ENCODE results near the gene UGT1A5.

DNA sequence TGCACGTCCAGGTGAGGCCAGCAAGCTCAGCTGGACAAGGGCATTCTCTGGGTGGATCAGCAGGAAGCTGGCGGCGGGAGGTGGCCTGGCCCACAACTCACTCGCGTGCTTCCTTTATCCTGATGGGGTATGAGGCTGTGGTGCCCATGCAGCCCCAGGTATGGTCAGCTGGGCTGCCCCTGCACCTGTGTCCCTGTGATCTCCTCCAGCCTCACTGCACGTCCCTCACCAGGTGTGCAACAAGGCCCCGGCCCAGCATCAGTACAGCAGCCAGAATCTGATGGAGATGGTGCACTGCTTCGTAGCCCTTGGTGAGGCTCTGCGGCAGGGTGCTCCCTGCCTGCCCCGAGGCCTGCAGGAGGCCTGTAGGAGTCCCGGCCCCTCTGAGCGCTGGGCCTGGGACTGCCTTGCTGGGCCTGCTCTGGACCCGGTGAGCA, 83.0 kb downstream of the UGT1A5 start:
- TF ChIP-seq JUND (IDR thresholded peaks at IDR 0.05; ENCODE audit: low read length), result no peak
- no peak for TF ChIP-seq CEBPB (IDR thresholded peaks at IDR 0.05; ENCODE audit: low read depth, low read length)
- TF ChIP-seq YY1 (IDR thresholded peaks at IDR 0.05; ENCODE audit: low read depth, low read length), result no peak
- TF ChIP-seq POLR2A (IDR thresholded peaks at IDR 0.05; ENCODE audit: control extremely low read depth in 1 of 2, low read depth in 2 of 2, low read length in 2 of 2), result no peak
- TF ChIP-seq, protein P1, sequence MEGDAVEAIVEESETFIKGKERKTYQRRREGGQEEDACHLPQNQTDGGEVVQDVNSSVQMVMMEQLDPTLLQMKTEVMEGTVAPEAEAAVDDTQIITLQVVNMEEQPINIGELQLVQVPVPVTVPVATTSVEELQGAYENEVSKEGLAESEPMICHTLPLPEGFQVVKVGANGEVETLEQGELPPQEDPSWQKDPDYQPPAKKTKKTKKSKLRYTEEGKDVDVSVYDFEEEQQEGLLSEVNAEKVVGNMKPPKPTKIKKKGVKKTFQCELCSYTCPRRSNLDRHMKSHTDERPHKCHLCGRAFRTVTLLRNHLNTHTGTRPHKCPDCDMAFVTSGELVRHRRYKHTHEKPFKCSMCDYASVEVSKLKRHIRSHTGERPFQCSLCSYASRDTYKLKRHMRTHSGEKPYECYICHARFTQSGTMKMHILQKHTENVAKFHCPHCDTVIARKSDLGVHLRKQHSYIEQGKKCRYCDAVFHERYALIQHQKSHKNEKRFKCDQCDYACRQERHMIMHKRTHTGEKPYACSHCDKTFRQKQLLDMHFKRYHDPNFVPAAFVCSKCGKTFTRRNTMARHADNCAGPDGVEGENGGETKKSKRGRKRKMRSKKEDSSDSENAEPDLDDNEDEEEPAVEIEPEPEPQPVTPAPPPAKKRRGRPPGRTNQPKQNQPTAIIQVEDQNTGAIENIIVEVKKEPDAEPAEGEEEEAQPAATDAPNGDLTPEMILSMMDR (IDR thresholded peaks at IDR 0.05; ENCODE audit: control extremely low read depth in 1 of 3, insufficient read depth in 1 of 3, low read depth in 1 of 3, low read length in 3 of 3), result no peak
- no peak for TF ChIP-seq GABPA (IDR thresholded peaks at IDR 0.05; ENCODE audit: borderline replicate concordance, insufficient read depth, low read length)
- TF ChIP-seq TAF1 (IDR thresholded peaks at IDR 0.05; ENCODE audit: low read depth, low read length), result no peak
- no peak for TF ChIP-seq JUN (IDR thresholded peaks at IDR 0.05; ENCODE audit: low read depth, low read length)
- no peak for TF ChIP-seq EZH2 (IDR thresholded peaks at IDR 0.05; ENCODE audit: low read depth, low read length, severe bottlenecking)
- no peak for TF ChIP-seq CBX8 (IDR thresholded peaks at IDR 0.05; ENCODE audit: borderline replicate concordance, low read depth, low read length)

Data from H1 (cell line).